HepG2 (cell line): ENCODE results near the gene TTLL10. TPM values are rescaled to one million over a fixed set of nuclear protein-coding genes. Genes with fewer than 3 reads are reported as not detected.
A peak's percentile ranks its signal among the peaks of the same experiment; 100 is the strongest.

Experiments used
- CHD4 ChIP-seq: fragments of 200-600 bp; sonication (generic); IDR thresholded peaks from 2 replicates; pipeline ENCODE4 v1.7.0; 2017; ENCODE audit warnings: mild to moderate bottlenecking, low read length, borderline replicate concordance
- HNRNPL ChIP-seq: fragments of 200-400 bp; formaldehyde crosslinking; IDR thresholded peaks from 2 replicates; pipeline ENCODE4 v1.6.1; 2017; ENCODE audit warnings: mild to moderate bottlenecking, low read depth, low read length
- MEIS1 ChIP-seq: sonication (generic); formaldehyde crosslinking; IDR thresholded peaks from 2 replicates; pipeline ENCODE4 v1.9.0; 2021; ENCODE audit warnings: mild to moderate bottlenecking, missing genetic modification reagents, moderate library complexity, borderline replicate concordance
- MTERF4 ChIP-seq: sonication (generic); formaldehyde crosslinking; IDR thresholded peaks from 2 replicates; pipeline ENCODE4 v1.8.0; 2023; ENCODE audit warnings: mild to moderate bottlenecking, missing genetic modification reagents
- NCOA1 ChIP-seq: sonication (generic); formaldehyde crosslinking; IDR thresholded peaks from 2 replicates; pipeline ENCODE4 v1.9.0; 2021; ENCODE audit warnings: missing genetic modification reagents
- NFAT5 ChIP-seq: sonication (generic); formaldehyde crosslinking; IDR thresholded peaks from 2 replicates; pipeline ENCODE4 v1.4.0; 2020; ENCODE audit warnings: missing genetic modification reagents
- NPAS2 ChIP-seq: sonication (generic); formaldehyde crosslinking; IDR thresholded peaks from 2 replicates; pipeline ENCODE4 v1.8.0; 2022; ENCODE audit warnings: mild to moderate bottlenecking, missing genetic modification reagents, borderline replicate concordance
- SMARCE1 ChIP-seq: fragments of 450-650 bp; IDR thresholded peaks from 2 replicates; pipeline ENCODE4 v1.6.1; 2017; ENCODE audit warnings: borderline replicate concordance
- TMF1 ChIP-seq: sonication (generic); formaldehyde crosslinking; IDR thresholded peaks from 2 replicates; pipeline ENCODE4 v1.8.1; 2022; ENCODE audit warnings: low read depth, missing genetic modification reagents
- TRAFD1 ChIP-seq: sonication (generic); formaldehyde crosslinking; IDR thresholded peaks from 2 replicates; pipeline ENCODE4 v1.5.1; 2020; ENCODE audit warnings: missing genetic modification reagents, mild to moderate bottlenecking, borderline replicate concordance
- YEATS2 ChIP-seq: sonication (generic); formaldehyde crosslinking; IDR thresholded peaks from 2 replicates; pipeline ENCODE4 v1.4.0; 2020; ENCODE audit warnings: missing genetic modification reagents, borderline replicate concordance
- ZNF142 ChIP-seq: sonication (generic); formaldehyde crosslinking; IDR thresholded peaks from 2 replicates; pipeline ENCODE4 v1.4.0; 2020; ENCODE audit warnings: missing genetic modification reagents
- ZNF629 ChIP-seq: sonication (generic); formaldehyde crosslinking; conservative IDR thresholded peaks from 2 replicates; pipeline ENCODE4 v1.5.0; 2020; ENCODE audit warnings: missing genetic modification reagents
- ZNF891 ChIP-seq: sonication (generic); formaldehyde crosslinking; IDR thresholded peaks from 2 replicates; pipeline ENCODE4 v1.5.0; 2020; ENCODE audit warnings: mild to moderate bottlenecking, missing genetic modification reagents
- polyA plus RNA-seq, 8 experiments: library from polyadenylated mRNA; depleted of rRNA in 3 of 8; stranded (reverse) in 7 of 8; unstranded in 1 of 8; fragments of >200 nt; fragmentation: Illumina TruSeq in 4 of 8; extraction: Trizol in 4 of 8; gene quantifications; 2 replicates each; pipeline versions ENCODE4 v1.2.1 to v1.2.3, GENCODE V29; 2011 to 2016; ENCODE audit warnings: low read depth in 4 of 8, missing spikeins in 1 of 8, mixed read lengths in 1 of 8; ENCODE audit not compliant: insufficient read depth in 1 of 8
- total RNA-seq, 5 experiments: library from RNA; depleted of rRNA; stranded (reverse); fragments of >200 nt; fragmentation: Illumina TruSeq; extraction: Trizol; gene quantifications; 2 replicates each; pipeline ENCODE4 v1.2.3, GENCODE V29; 2016; ENCODE audit warnings: low read depth in 1 of 5

TTLL10 gene
- total and polyA plus RNA-seq, 2 of the 13 experiments (the other 11 are each of a cell fraction or from before 2014, with no cell fraction given) = not detected

- TF ChIP-seq NFAT5 (CRISPR knock-in tag) = no peak
- no peak for TF ChIP-seq NCOA1 (CRISPR knock-in tag)
- TF ChIP-seq ZNF142 (CRISPR knock-in tag) = no peak
- TF ChIP-seq SMARCE1 = no peak
- TF ChIP-seq YEATS2 (CRISPR knock-in tag) = no peak
- TF ChIP-seq TMF1 (CRISPR knock-in tag) = no peak
- TF ChIP-seq CHD4 = no peak
- no peak for TF ChIP-seq TRAFD1 (CRISPR knock-in tag)
- peak; percentile 41; the same call in 1 of the 2 replicates for TF ChIP-seq ZNF629 (CRISPR knock-in tag)
- TF ChIP-seq MTERF4 = 0 out of 2 replicates have a peak, but pooled peaks have one; percentile 73
- no peak for TF ChIP-seq NPAS2 (CRISPR knock-in tag)
- peak; percentile 90 for TF ChIP-seq HNRNPL
- TF ChIP-seq ZNF891 (CRISPR knock-in tag) = no peak
- peak; percentile 88 for TF ChIP-seq MEIS1 (CRISPR knock-in tag)
Measured at GRCh38 chr1:1239614-1240347, 66.1 kb downstream of the TTLL10 start (continued).
